K562 (cell line): Measurements from ENCODE around the gene SFRP5. TPM values are rescaled to one million over a fixed set of nuclear protein-coding genes. Genes with fewer than 3 reads are reported as not detected.

Experiments used
- ATAC-seq: fragments of 200-7000 bp; cut with Tn5 transposase; 3 replicates; pipeline ENCODE4 v1.9.1; 2020; ENCODE audit warnings: moderate library complexity
- BruUV-seq: library from RNA; stranded (reverse); fragments of 400-500 nt; replicated peaks from 2 replicates; lab custom pipeline; 2021; lab: Mats Ljungman, UMichigan
- CTCF ChIA-PET: fragments of 300-600 bp; formaldehyde crosslinking; extraction: SDS; loops from one replicate; lab custom pipeline; 2021; ENCODE audit warnings: low intra/inter-chr PET ratio; lab: Yijun Ruan, JAX
- POLR2A ChIA-PET: fragments of 300-600, 350-650 bp; sonication (Branson Sonifier 250); formaldehyde crosslinking; extraction: SDS; loops from one replicate; lab custom pipeline; 2021; ENCODE audit warnings: antibody characterized with exemption, inconsistent platforms; lab: Yijun Ruan, JAX
- DNase-seq, 4 experiments: peaks; one replicate each; pipeline versions ENCODE4 v3.0.0 to v3.0.0-alpha.2; 2011 to 2018; ENCODE audit warnings: low spot score in 3 of 4, mixed read lengths in 3 of 4; ENCODE audit errors: extremely low read depth in 1 of 4
- FAIRE-seq: peaks from 2 replicates; lab custom pipeline; 2011; peaks lifted over from hg19 to GRCh38; lab: Jason Lieb, UNC
- H2AFZ ChIP-seq: 2 replicates; pipeline ENCODE4 v1.6.0; 2011; ENCODE audit warnings: low read depth, low read length, control low read depth, inconsistent platforms
- H3K27ac ChIP-seq: fragments of 200-600 bp; 3 replicates; pipeline ENCODE4 v1.8.0; 2011; ENCODE audit warnings: low read depth, mild to moderate bottlenecking, control low read depth, inconsistent platforms, low read length, moderate library complexity, mixed read lengths; ENCODE audit errors: extremely low read depth
- H3K27me3 ChIP-seq, 2 experiments: fragments of 300-600 bp in 1 of 2; 2 replicates in 1 of 2; 3 replicates in 1 of 2; pipeline versions ENCODE4 v1.6.0 to v1.8.0; 2011; ENCODE audit warnings: inconsistent platforms in 2 of 2, low read length in 2 of 2, mild to moderate bottlenecking in 1 of 2, mixed read lengths in 1 of 2, moderate library complexity in 1 of 2; ENCODE audit not compliant: control insufficient read depth in 2 of 2, insufficient read depth in 2 of 2
- H3K36me3 ChIP-seq: fragments of 300-600 bp; 3 replicates; pipeline ENCODE4 v1.8.0; 2011; ENCODE audit warnings: mild to moderate bottlenecking, low read length, inconsistent platforms; ENCODE audit not compliant: control insufficient read depth, insufficient read depth
- H3K4me1 ChIP-seq, 2 experiments: fragments of 200-600 bp in 1 of 2; replicated peaks in 1 of 2; 2 replicates in 1 of 2; 3 replicates in 1 of 2; pipeline versions ENCODE4 v1.5.1 to v1.8.0; 2011; ENCODE audit warnings: inconsistent platforms in 2 of 2, low read length in 2 of 2, mild to moderate bottlenecking in 1 of 2, mixed read lengths in 1 of 2, moderate library complexity in 1 of 2; ENCODE audit not compliant: control insufficient read depth in 2 of 2, insufficient read depth in 2 of 2
- H3K4me2 ChIP-seq: 2 replicates; pipeline ENCODE4 v1.6.1; 2011; ENCODE audit warnings: low read length, control low read depth, inconsistent platforms, mixed read lengths; ENCODE audit not compliant: insufficient read depth
- H3K4me3 ChIP-seq: fragments of 200-600 bp; sonication (generic), shearing (Covaris generic); 2 replicates; pipeline ENCODE4 v1.5.1; 2016; ENCODE audit warnings: control low read depth, inconsistent platforms
- H3K79me2 ChIP-seq: fragments of 200-600 bp; 3 replicates; pipeline ENCODE4 v1.8.0; 2011; ENCODE audit warnings: low read length, inconsistent platforms; ENCODE audit not compliant: control insufficient read depth, insufficient read depth
- H3K9ac ChIP-seq, 2 experiments: 2 replicates each; pipeline versions ENCODE4 v1.6.0 to v1.6.1; 2011; ENCODE audit warnings: low read depth in 2 of 2, low read length in 2 of 2, control low read depth in 1 of 2, inconsistent platforms in 1 of 2, mild to moderate bottlenecking in 1 of 2, mixed read lengths in 1 of 2; ENCODE audit not compliant: insufficient read depth in 1 of 2
- H3K9me1 ChIP-seq: one replicate; pipeline ENCODE4 v1.6.0; 2011; ENCODE audit warnings: inconsistent platforms, mild to moderate bottlenecking, low read length, moderate library complexity; ENCODE audit not compliant: control insufficient read depth, insufficient read depth
- H3K9me3 ChIP-seq: replicated peaks from 2 replicates; pipeline ENCODE4 v1.5.1; 2011; ENCODE audit warnings: low read depth, low read length, inconsistent platforms; ENCODE audit not compliant: control insufficient read depth, insufficient read depth
- H4K20me1 ChIP-seq: replicated peaks from 2 replicates; pipeline ENCODE4 v1.6.1; 2011; ENCODE audit warnings: low read length, inconsistent platforms, mixed read lengths; ENCODE audit not compliant: control insufficient read depth, insufficient read depth
- ZNF3 ChIP-seq: fragments of 250-450 bp; sonication (Bioruptor Pico); IDR thresholded peaks from 2 replicates; pipeline ENCODE4 v1.5.0; 2021; ENCODE audit warnings: mild to moderate bottlenecking, moderate library complexity
- ZNF316 ChIP-seq: fragments of 450-650 bp; IDR thresholded peaks from 2 replicates; pipeline ENCODE4 v1.6.1; 2016
- WGBS: fragments of 100-300 bp; shearing (Covaris generic); methylation state at CpG from one replicate; pipeline ENCODE4 v1.1.6; 2016; ENCODE audit warnings: low coverage, mixed read lengths; ENCODE audit not compliant: insufficient coverage; ENCODE audit errors: missing lambda C conversion rate; 5-methylcytosine and 5-hydroxymethylcytosine counted together
- in situ Hi-C: fragments of 300-500 bp; cut with MboI; formaldehyde crosslinking; loops from 4 replicates; pipeline ENCODE4 v1.15.0; 2018; ENCODE audit warnings: inconsistent platforms, mixed read lengths
- intact Hi-C: fragments of 100-400 bp; cut with micrococcal nuclease; formaldehyde crosslinking; loops from 2 replicates; pipeline ENCODE4 v1.14.2; 2022
- polyA plus RNA-seq, 8 experiments: library from polyadenylated mRNA; depleted of rRNA in 4 of 8; stranded (reverse) in 5 of 8; unstranded in 3 of 8; fragments of >200 nt; fragmentation: Nextera tagmentation in 2 of 8; fragmentation: Illumina TruSeq in 1 of 8; extraction: Ambion mirVana in 2 of 8; extraction: Trizol in 1 of 8; gene quantifications; 2 replicates each; pipeline versions ENCODE4 v1.2.1 to v1.2.3, GENCODE V29; 2011 to 2014; ENCODE audit warnings: inconsistent platforms in 1 of 8, missing spikeins in 1 of 8
- total RNA-seq, 7 experiments: library from RNA; depleted of rRNA in 6 of 7; stranded (reverse); fragments of >200 nt in 6 of 7; fragmentation: Illumina TruSeq in 2 of 7; extraction: Trizol in 2 of 7; gene quantifications; 2 replicates each; pipeline versions ENCODE4 v1.2.1 to v1.2.3, GENCODE V29; 2011 to 2021; ENCODE audit warnings: low replicate concordance in 1 of 7
- TF ChIP-seq, protein P1 (sequence below): fragments of 200-400 bp; formaldehyde crosslinking; IDR thresholded peaks from 2 replicates; pipeline ENCODE4 v1.6.1; 2017; ENCODE audit warnings: mild to moderate bottlenecking, low read depth, low read length, moderate library complexity

SFRP5 gene
- total and polyA plus RNA-seq, 9 of the 15 experiments (the other 6 are each of a cell fraction or from before 2014, with no cell fraction given), result 0.07 to 0.29 (median 0.13) TPM; not detected in 3

DNA sequence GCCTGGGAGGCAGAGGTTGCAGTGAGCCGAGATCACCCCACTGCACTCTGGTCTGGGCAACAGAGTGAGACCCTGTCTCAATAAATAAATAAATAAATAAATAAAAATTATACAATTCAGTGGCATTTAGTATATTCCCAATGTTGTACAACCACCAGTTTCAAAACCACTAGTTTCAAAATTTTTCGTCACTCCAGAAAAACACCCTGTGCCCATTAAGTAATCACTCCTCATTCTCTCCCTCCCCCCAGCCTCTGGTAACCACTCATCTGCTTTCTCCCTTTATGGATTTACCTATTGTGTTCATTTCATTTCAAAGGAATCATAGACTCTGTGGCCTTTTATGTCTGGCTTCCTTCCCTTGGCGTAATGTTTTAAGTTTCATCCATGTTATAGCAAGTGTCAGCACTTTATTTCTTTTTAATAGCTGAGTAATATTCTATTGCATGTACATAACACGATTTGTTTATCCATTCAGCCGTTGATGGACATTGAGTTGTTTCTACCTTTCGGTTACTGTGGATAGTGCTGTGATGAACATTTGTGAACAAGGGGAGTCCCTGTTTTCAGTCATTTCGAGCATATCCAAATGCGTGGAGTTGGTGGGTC is 48.4 kb upstream of the SFRP5 start:
- CTCF ChIA-PET, result no interaction called here
- DNase-seq, result no peak
- no peak for FAIRE-seq

More for the DNA sequence above, 48.4 kb upstream of the SFRP5 start:
- Histone ChIP-seq H3K79me2 (no peaks in the 10 kb centered on the region), H3K9me1 (no peaks in the 10 kb centered on the region), H2AFZ (no peak overlapping the region), H3K27ac (no peak overlapping the region), H3K4me3 (no peak overlapping the region), H3K36me3 (no peaks in the 10 kb centered on the region), H3K9me3 (no peaks in the 10 kb centered on the region), H4K20me1 (no peaks in the 10 kb centered on the region), H3K27me3 (peaks cover 0 to 19% of the 10 kb centered on the region in 2 experiments; a peak in 2 of 5 replicates), H3K4me1 (peaks cover 0 to 6% of the 10 kb centered on the region in 2 experiments; a peak in 2 of 5 replicates), H3K4me2 (no peak overlapping the region), H3K9ac (no peak overlapping the region)
- in situ Hi-C loops (no loop called here), intact Hi-C loops (no loop called here)
- POLR2A ChIA-PET, result no interaction called here
- BruUV-seq, result no TSS peak
- TF ChIP-seq, protein P1, sequence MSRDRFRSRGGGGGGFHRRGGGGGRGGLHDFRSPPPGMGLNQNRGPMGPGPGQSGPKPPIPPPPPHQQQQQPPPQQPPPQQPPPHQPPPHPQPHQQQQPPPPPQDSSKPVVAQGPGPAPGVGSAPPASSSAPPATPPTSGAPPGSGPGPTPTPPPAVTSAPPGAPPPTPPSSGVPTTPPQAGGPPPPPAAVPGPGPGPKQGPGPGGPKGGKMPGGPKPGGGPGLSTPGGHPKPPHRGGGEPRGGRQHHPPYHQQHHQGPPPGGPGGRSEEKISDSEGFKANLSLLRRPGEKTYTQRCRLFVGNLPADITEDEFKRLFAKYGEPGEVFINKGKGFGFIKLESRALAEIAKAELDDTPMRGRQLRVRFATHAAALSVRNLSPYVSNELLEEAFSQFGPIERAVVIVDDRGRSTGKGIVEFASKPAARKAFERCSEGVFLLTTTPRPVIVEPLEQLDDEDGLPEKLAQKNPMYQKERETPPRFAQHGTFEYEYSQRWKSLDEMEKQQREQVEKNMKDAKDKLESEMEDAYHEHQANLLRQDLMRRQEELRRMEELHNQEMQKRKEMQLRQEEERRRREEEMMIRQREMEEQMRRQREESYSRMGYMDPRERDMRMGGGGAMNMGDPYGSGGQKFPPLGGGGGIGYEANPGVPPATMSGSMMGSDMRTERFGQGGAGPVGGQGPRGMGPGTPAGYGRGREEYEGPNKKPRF, result no peak
- TF ChIP-seq ZNF316, result 0 out of 2 replicates have a peak, but pooled peaks have one; percentile 7
- no peak for TF ChIP-seq ZNF3
- 10% methylated on average over 8 of the region's 8 CpGs for WGBS
- ATAC-seq, result no peak
